HG03558 (cell line): Measurements from ENCODE around the gene IRX1.

Experiments used
- ATAC-seq: cut with Tn5 transposase; IDR thresholded peaks from one replicate; pipeline ENCODE4 v1.9.1; 2021; ENCODE audit warnings: moderate number of reproducible peaks; ENCODE audit not compliant: unreplicated experiment; ENCODE audit errors: extremely low read depth

The IRX1 gene

GRCh38 chr5:3595006-3595961 is at the start of gene IRX1:
IRX1 (plus strand) TSS chr5:3595832; CDS start chr5:3596106, 274 bp downstream.
- no peak for ATAC-seq

- ATAC-seq = no peak
Observed at GRCh38 chr5:3546028-3546427, 49.6 kb upstream of the IRX1 start.

- no peak for ATAC-seq
Observed at GRCh38 chr5:3564116-3564515, 31.5 kb upstream of the IRX1 start.

- no peak for ATAC-seq
Observed at GRCh38 chr5:3564827-3565518, 30.7 kb upstream of the IRX1 start.

GRCh38 chr5:3584724-3585531 is 10.7 kb upstream of the IRX1 start:
- no peak for ATAC-seq

- no peak for ATAC-seq
Observed at GRCh38 chr5:3590161-3590966, 5.3 kb upstream of the IRX1 start.

GRCh38 chr5:3590967-3591900 is 4.4 kb upstream of the IRX1 start:
- ATAC-seq = no peak

GRCh38 chr5:3592298-3592697 is 3.3 kb upstream of the IRX1 start:
- no peak for ATAC-seq

GRCh38 chr5:3593771-3594509 is 1.7 kb upstream of the IRX1 start:
- no peak for ATAC-seq

GRCh38 chr5:3594510-3595005 is 1.1 kb upstream of the IRX1 start:
- no peak for ATAC-seq

GRCh38 chr5:3596261-3596825 is 711 bp downstream of the IRX1 start:
- no peak for ATAC-seq

GRCh38 chr5:3596857-3597166 is 1.2 kb downstream of the IRX1 start:
- ATAC-seq = no peak

GRCh38 chr5:3597167-3598007 is 1.8 kb downstream of the IRX1 start:
- ATAC-seq = no peak

GRCh38 chr5:3598207-3598606 is 2.6 kb downstream of the IRX1 start:
- ATAC-seq = no peak

- ATAC-seq = no peak
Observed at GRCh38 chr5:3598769-3599211, 3.2 kb downstream of the IRX1 start.

- no peak for ATAC-seq
Observed at GRCh38 chr5:3599226-3600105, 3.8 kb downstream of the IRX1 start.
